ENCODE data around the gene SNAP47. TPM values are rescaled to one million over a fixed set of nuclear protein-coding genes. Genes with fewer than 3 reads are reported as not detected.
"Not testable (repeated sequence)": the region's sequence is repeated elsewhere in the genome, so short reads cannot be mapped to it uniquely, and the experiment has no call there.

SNAP47 gene
- total RNA-seq (41.5 and 42.6 TPM in 2 replicates), polyA plus RNA-seq (42.7 and 49.6 TPM in 2 replicates)

DNA sequence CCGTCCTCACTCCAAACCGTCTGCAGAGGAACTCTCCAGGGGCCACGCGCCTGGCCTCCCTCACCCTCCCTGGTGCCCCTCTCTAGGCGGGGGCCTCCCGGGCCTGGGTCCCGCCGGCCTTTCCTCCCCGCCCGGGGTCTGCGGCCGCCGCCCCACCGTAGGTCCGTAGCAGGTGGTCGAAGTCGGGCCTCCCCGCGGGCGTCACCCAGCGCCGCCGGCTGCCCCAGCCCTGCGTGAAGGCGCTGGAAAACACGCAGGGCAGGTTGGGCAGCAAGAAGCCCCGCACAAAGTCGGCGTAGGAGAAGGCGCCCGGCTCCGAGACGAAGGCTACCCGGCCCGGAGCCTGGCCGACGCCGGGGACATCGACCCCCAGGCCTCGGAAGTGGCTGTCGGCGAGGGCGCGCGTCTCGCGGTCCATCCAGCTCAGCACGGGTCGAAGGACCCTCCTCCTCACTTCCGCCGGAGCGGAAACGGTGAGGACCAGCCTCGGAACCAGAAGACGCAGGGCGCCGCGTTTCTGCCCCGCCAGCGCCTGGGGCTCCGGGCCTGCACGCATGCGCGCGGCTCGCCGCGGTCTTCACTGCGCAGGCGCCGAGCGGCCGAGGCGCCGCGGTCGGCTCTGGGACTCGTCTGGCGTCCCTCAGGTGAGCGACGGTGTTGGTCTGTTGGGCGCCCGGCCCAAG lies at the start of gene SNAP47, which contains the start of gene JMJD4:
Gene SNAP47, plus strand, starts transcription at position 580 of the 683 bp plus-strand sequence. CDS start 12,302 bp downstream, outside the sequence.
Gene JMJD4, minus strand, starts transcription at position 447 of the 683 bp plus-strand sequence. Its CDS starts 29 bp downstream, at position 418.
- Histone ChIP-seq H3K4me3 (peak within 1 kb of the TSS; percentile 99), H3K9me3 (ENCODE audit: low read depth) (no peaks in the 10 kb centered on the region), H4K20me1 (ENCODE audit: insufficient read depth, poor library complexity, severe bottlenecking) (peaks cover 3% of the 10 kb centered on the region), H3K9me2 (replicated peaks; ENCODE audit: insufficient read depth) (no peaks in the 10 kb centered on the region), H3K36me3 (replicated peaks; ENCODE audit: insufficient read depth, low read depth) (no peaks in the 10 kb centered on the region), H3K4me1 (ENCODE audit: insufficient read depth) (peaks cover 12% of the 10 kb centered on the region), H3K27me3 (no peaks in the 10 kb centered on the region), H3K79me2 (peaks cover 67% of the 10 kb centered on the region), H3K4me2 (peak within 1 kb of the TSS; percentile 94), H3K27ac (peak within 1 kb of the TSS; percentile 93), H2AFZ (peak within 1 kb of the TSS; percentile 89)
- no peak for TF ChIP-seq EZH2 (IDR thresholded peaks at IDR 0.05; ENCODE audit: borderline replicate concordance)
- TF ChIP-seq, protein P1, sequence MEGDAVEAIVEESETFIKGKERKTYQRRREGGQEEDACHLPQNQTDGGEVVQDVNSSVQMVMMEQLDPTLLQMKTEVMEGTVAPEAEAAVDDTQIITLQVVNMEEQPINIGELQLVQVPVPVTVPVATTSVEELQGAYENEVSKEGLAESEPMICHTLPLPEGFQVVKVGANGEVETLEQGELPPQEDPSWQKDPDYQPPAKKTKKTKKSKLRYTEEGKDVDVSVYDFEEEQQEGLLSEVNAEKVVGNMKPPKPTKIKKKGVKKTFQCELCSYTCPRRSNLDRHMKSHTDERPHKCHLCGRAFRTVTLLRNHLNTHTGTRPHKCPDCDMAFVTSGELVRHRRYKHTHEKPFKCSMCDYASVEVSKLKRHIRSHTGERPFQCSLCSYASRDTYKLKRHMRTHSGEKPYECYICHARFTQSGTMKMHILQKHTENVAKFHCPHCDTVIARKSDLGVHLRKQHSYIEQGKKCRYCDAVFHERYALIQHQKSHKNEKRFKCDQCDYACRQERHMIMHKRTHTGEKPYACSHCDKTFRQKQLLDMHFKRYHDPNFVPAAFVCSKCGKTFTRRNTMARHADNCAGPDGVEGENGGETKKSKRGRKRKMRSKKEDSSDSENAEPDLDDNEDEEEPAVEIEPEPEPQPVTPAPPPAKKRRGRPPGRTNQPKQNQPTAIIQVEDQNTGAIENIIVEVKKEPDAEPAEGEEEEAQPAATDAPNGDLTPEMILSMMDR (IDR thresholded peaks at IDR 0.05; ENCODE audit: poor library complexity): no peak
- TF ChIP-seq EZH2phosphoT487 (IDR thresholded peaks at IDR 0.05; ENCODE audit: low read depth, severe bottlenecking, unreplicated experiment): no peak
- DNase-seq (ENCODE audit: low spot score): peak; percentile 95
- 2% methylated on average over 70 of the region's 83 CpGs for WGBS (ENCODE audit: low lambda C conversion rate, missing lambda C conversion rate)

DNA sequence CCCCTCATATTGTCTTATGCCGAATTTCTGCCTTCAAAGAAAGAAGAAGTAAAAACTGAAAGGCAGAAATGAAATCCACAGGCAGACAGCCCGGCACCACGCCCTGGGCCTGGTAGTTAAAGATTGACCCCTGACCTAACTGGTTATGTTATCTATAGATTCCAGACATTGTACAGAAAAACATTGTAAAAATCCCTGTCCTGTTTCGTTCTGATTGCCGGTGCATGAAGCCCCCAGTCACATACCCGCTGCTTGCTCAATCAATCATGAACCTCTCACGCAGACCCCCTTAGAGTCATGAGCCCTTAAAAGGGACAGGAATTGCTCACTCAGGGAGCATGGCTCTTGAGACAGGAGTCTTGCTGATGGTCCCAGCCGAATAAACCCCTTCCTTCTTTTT lies 49.4 kb upstream of the SNAP47 start:
- 82% methylated on average over 8 of the region's 8 CpGs for WGBS (ENCODE audit: low lambda C conversion rate, missing lambda C conversion rate)
- Histone ChIP-seq H3K4me1 (ENCODE audit: insufficient read depth) (no peaks in the 10 kb centered on the region), H3K4me3 (no peak overlapping the region), H3K79me2 (no peaks in the 10 kb centered on the region), H3K27me3 (no peaks in the 10 kb centered on the region), H3K27ac (no peak overlapping the region), H2AFZ (no peak overlapping the region), H4K20me1 (ENCODE audit: insufficient read depth, poor library complexity, severe bottlenecking) (no peaks in the 10 kb centered on the region), H3K9me2 (replicated peaks; ENCODE audit: insufficient read depth) (no peaks in the 10 kb centered on the region), H3K9me3 (ENCODE audit: low read depth) (peaks cover 6% of the 10 kb centered on the region), H3K4me2 (no peak overlapping the region), H3K36me3 (replicated peaks; ENCODE audit: insufficient read depth, low read depth) (no peaks in the 10 kb centered on the region)
- TF ChIP-seq EZH2phosphoT487 (IDR thresholded peaks at IDR 0.05; ENCODE audit: low read depth, severe bottlenecking, unreplicated experiment): no peak
- TF ChIP-seq, protein P1 (IDR thresholded peaks at IDR 0.05; ENCODE audit: poor library complexity): no peak
- no peak for TF ChIP-seq EZH2 (IDR thresholded peaks at IDR 0.05; ENCODE audit: borderline replicate concordance)
- DNase-seq (ENCODE audit: low spot score): no peak

DNA sequence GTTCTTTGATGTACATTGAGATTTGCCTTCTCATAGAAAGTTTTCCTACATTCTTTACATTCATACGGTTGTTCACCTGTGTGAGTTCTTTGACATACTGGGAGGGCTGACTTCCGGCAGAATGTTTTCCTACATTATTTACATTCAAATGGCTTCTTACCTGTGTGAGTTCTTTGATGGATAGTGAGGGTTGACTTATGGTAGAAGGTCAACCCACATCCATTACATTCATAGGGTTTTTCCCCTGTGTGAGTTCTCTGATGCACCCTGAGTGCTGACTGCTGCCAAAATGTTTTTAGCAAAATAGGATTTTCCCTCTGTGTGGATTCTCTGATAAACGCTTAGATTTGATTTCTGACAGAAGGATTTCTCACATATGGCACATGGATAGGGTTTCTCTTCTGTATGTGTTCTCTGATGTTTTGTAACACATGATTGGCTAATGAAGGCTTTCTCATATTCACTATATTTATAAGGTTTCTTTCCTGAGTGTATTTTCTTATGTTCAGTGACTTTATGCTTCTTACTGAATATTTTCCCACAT lies 37.8 kb upstream of the SNAP47 start:
- no peak overlapping the region for H2AFZ ChIP-seq
- H3K4me2 ChIP-seq: no peak overlapping the region
- no peaks in the 10 kb centered on the region for H3K36me3 ChIP-seq (replicated peaks; ENCODE audit: insufficient read depth, low read depth)
- H3K4me3 ChIP-seq: no peak overlapping the region
- no peaks in the 10 kb centered on the region for H3K9me2 ChIP-seq (replicated peaks; ENCODE audit: insufficient read depth)
- no peaks in the 10 kb centered on the region for H3K79me2 ChIP-seq
- H3K4me1 ChIP-seq (ENCODE audit: insufficient read depth): no peaks in the 10 kb centered on the region
- H3K27ac ChIP-seq: no peak overlapping the region
- TF ChIP-seq EZH2 (IDR thresholded peaks at IDR 0.05; ENCODE audit: borderline replicate concordance) (no peak), EZH2phosphoT487 (IDR thresholded peaks at IDR 0.05; ENCODE audit: low read depth, severe bottlenecking, unreplicated experiment) (no peak)
- TF ChIP-seq, protein P1 (IDR thresholded peaks at IDR 0.05; ENCODE audit: poor library complexity): no peak
- H4K20me1 ChIP-seq (ENCODE audit: insufficient read depth, poor library complexity, severe bottlenecking): no peaks in the 10 kb centered on the region
- 88% methylated on average over 3 of the region's 3 CpGs for WGBS (ENCODE audit: low lambda C conversion rate, missing lambda C conversion rate)
- H3K9me3 ChIP-seq (ENCODE audit: low read depth): no peaks in the 10 kb centered on the region
- H3K27me3 ChIP-seq: no peaks in the 10 kb centered on the region
- no peak for DNase-seq (ENCODE audit: low spot score)

GRCh38 chr1:227701631-227702030 lies 33.6 kb upstream of the SNAP47 start:
- H3K27me3 ChIP-seq; H3K9me3 ChIP-seq (ENCODE audit: low read depth); H3K9me2 ChIP-seq (replicated peaks; ENCODE audit: insufficient read depth); H3K79me2 ChIP-seq; DNase-seq (ENCODE audit: low spot score); H2AFZ ChIP-seq; H3K4me2 ChIP-seq; H3K4me1 ChIP-seq (ENCODE audit: insufficient read depth); H3K27ac ChIP-seq; H3K4me3 ChIP-seq; H3K36me3 ChIP-seq (replicated peaks; ENCODE audit: insufficient read depth, low read depth); H4K20me1 ChIP-seq (ENCODE audit: insufficient read depth, poor library complexity, severe bottlenecking): not testable (repeated sequence)
- 76% methylated on average over 1 of the region's 1 CpG for WGBS (ENCODE audit: low lambda C conversion rate, missing lambda C conversion rate)

Data from hepatocyte (in vitro differentiated cells).